Measurements from ENCODE around the gene APOBR.
"Not testable (repeated sequence)": the region's sequence is repeated elsewhere in the genome, so short reads cannot be mapped to it uniquely, and the experiment has no call there.

APOBR gene

DNA sequence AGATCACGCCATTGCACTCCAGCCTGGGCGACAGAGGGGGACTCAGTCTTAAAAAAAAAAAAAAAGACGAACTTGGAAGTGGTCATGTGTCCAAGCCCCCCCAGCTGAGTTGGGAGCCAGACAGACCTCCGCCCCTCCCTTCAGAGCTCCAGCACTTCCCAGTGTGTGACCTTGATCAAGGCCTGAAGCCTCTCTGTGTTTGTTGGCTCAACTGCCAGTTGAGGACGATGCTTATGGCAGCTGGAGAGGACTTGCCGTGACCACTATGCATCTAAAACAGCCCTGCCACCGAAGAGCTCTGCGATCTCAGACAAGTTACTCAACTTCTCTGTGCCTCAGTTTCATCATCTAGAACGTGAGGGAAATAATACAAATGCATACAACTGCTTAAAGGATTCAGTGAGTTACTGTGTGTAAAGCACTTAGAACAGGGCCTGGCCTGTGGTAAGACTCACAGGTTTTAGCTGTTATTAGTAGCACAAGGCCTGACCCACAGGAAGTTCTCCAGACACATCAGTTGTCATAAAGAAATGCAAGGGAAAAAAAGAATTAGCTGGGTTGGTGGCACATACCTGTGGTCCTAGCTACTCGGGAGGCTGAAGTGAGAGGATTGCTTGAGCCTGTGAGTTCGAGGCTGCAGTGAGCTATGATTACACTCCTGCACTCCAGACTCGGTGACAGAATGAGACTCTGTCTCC is 19.2 kb downstream of the APOBR start:
- H3K36me3 ChIP-seq (ENCODE audit: insufficient read depth, low read length) = no peaks in the 10 kb centered on the region
- no peak overlapping the region for H3K4me3 ChIP-seq (ENCODE audit: low read depth, low read length)
- H3K27me3 ChIP-seq (ENCODE audit: insufficient read depth, low read length) = no peaks in the 10 kb centered on the region
- no peaks in the 10 kb centered on the region for H3K4me1 ChIP-seq (ENCODE audit: control insufficient read depth, insufficient read depth, low read length, unreplicated experiment)
- H3K79me2 ChIP-seq (ENCODE audit: control insufficient read depth, insufficient read depth, low read length, unreplicated experiment) = no peaks in the 10 kb centered on the region
- H2AFZ ChIP-seq (ENCODE audit: low read length, unreplicated experiment) = no peak overlapping the region
- no peak overlapping the region for H3K27ac ChIP-seq (ENCODE audit: low read depth, low read length)

DNA sequence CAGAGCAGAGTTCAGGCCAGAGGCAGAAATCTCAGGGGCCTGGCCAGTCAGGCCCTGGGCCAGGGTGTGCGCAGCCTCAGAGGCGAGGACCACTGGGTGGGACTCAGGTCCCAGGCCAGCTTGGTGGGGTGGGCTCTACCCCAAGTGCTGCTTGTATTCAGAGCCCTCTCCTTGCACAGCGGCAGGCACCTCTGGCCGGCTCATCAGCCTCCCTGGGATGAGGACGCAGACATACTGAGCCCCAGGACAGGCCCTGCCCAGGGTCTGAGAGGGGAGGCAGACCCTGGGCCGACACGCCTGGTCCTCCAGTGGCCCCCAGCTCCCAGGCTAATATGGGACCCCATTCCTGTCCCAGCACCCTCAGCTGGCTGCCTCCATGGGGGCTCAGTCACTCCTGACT is 19.8 kb downstream of the APOBR start:
- H3K27ac ChIP-seq (ENCODE audit: low read depth, low read length) = no peak overlapping the region
- no peaks in the 10 kb centered on the region for H3K4me1 ChIP-seq (ENCODE audit: control insufficient read depth, insufficient read depth, low read length, unreplicated experiment)
- no peaks in the 10 kb centered on the region for H3K79me2 ChIP-seq (ENCODE audit: control insufficient read depth, insufficient read depth, low read length, unreplicated experiment)
- no peak overlapping the region for H3K4me3 ChIP-seq (ENCODE audit: low read depth, low read length)
- no peaks in the 10 kb centered on the region for H3K36me3 ChIP-seq (ENCODE audit: insufficient read depth, low read length)
- H2AFZ ChIP-seq (ENCODE audit: low read length, unreplicated experiment) = no peak overlapping the region
- no peaks in the 10 kb centered on the region for H3K27me3 ChIP-seq (ENCODE audit: insufficient read depth, low read length)

DNA sequence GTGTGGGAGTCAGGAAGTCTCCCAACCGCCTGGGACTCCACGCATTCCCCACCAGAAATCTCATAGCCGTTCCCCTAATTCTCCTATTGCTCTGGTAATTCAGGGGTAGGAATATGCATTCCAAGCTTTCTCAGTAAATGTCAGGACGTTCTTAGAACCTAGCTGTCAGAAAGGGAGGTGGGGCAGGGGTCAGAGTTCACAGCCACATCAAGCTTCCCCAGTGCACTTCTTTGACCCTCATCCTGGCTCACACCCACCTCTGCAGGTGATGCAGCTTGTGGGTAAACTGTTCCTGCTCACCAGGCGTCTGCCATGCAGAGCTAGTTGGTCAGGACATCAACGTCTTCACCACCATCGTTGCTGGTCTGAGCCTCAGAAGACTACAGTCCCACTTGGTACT is 26.2 kb downstream of the APOBR start:
- no peaks in the 10 kb centered on the region for H3K36me3 ChIP-seq (ENCODE audit: insufficient read depth, low read length)
- no peak overlapping the region for H3K4me3 ChIP-seq (ENCODE audit: low read depth, low read length)
- H2AFZ ChIP-seq (ENCODE audit: low read length, unreplicated experiment) = no peak overlapping the region
- H3K79me2 ChIP-seq (ENCODE audit: control insufficient read depth, insufficient read depth, low read length, unreplicated experiment) = no peaks in the 10 kb centered on the region
- H3K27me3 ChIP-seq (ENCODE audit: insufficient read depth, low read length) = no peaks in the 10 kb centered on the region
- H3K27ac ChIP-seq (ENCODE audit: low read depth, low read length) = no peak overlapping the region
- no peaks in the 10 kb centered on the region for H3K4me1 ChIP-seq (ENCODE audit: control insufficient read depth, insufficient read depth, low read length, unreplicated experiment)

DNA sequence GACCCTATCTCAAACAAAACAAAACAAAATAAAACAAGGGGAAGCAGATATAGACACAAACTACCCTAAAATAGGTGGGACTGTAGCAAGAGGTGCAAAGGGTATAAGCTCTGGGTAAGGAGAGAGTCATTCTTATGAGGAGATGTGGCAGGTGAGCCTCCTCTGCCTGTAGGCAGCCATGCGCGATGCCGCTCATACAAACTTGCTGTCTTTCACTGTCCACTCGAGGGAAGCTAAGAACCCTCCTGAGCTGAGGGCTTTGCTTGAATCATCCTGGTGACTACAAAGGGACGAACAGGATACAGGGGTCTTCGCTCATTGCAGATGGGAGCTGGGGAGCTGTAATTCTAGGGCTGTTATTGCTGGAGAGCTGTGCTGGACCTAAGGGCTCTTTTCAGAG is 27.0 kb downstream of the APOBR start:
- H3K27ac ChIP-seq (ENCODE audit: low read depth, low read length) = no peak overlapping the region
- H3K27me3 ChIP-seq (ENCODE audit: insufficient read depth, low read length) = no peaks in the 10 kb centered on the region
- H3K36me3 ChIP-seq (ENCODE audit: insufficient read depth, low read length) = no peaks in the 10 kb centered on the region
- H3K79me2 ChIP-seq (ENCODE audit: control insufficient read depth, insufficient read depth, low read length, unreplicated experiment) = no peaks in the 10 kb centered on the region
- H3K4me1 ChIP-seq (ENCODE audit: control insufficient read depth, insufficient read depth, low read length, unreplicated experiment) = no peaks in the 10 kb centered on the region
- H3K4me3 ChIP-seq (ENCODE audit: low read depth, low read length) = no peak overlapping the region
- H2AFZ ChIP-seq (ENCODE audit: low read length, unreplicated experiment) = no peak overlapping the region

DNA sequence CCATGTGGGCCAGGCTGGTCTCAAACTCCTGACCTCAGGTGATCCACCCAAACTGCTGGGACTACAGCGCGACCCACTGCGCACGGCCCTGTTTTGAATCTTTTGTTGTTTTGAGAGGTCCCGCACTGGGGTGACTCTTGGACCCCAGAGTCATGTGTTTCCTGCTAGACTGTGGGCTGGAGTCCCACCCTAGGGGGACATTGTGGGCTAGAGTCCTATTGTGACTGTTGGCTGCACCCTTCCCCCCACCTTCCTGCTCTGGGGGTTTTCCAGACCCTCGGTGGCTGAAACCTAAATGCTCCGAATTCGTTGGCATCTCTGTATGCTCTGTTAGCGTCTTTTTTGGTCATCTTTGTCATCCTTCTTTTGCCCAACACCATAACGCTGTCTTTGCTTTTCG is 28.3 kb downstream of the APOBR start:
- Histone ChIP-seq H3K4me1 (ENCODE audit: control insufficient read depth, insufficient read depth, low read length, unreplicated experiment) (no peaks in the 10 kb centered on the region), H3K36me3 (ENCODE audit: insufficient read depth, low read length) (no peaks in the 10 kb centered on the region), H2AFZ (ENCODE audit: low read length, unreplicated experiment) (no peak overlapping the region), H3K4me3 (ENCODE audit: low read depth, low read length) (no peak overlapping the region), H3K27ac (ENCODE audit: low read depth, low read length) (no peak overlapping the region), H3K79me2 (ENCODE audit: control insufficient read depth, insufficient read depth, low read length, unreplicated experiment) (no peaks in the 10 kb centered on the region), H3K27me3 (ENCODE audit: insufficient read depth, low read length) (no peaks in the 10 kb centered on the region)

DNA sequence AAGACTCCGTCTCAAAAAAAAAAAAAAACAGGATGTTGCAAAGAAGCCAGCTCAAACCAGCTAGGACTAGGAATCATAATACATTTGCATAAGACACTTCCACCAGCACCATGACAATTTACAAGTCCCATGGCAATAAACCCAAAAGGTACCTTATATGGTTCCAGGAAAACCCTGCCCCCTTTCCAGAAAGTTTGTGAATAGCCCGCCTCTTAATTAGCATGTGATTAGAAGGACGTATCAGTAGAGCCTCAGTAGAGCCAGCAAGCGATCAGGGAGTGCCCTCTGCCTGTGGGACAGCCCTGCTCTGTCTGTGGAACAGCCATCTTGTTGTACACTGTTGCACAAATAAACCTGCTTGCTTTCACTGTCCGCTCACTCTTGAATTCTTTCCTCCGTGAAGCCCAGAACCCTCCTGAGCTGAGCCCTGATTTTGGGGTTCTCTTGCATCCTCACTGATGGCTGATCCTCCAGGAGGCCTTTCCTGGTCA is 30.3 kb downstream of the APOBR start:
- H3K4me1 ChIP-seq (ENCODE audit: control insufficient read depth, insufficient read depth, low read length, unreplicated experiment) = no peaks in the 10 kb centered on the region
- no peak overlapping the region for H3K27ac ChIP-seq (ENCODE audit: low read depth, low read length)
- H3K36me3 ChIP-seq (ENCODE audit: insufficient read depth, low read length) = no peaks in the 10 kb centered on the region

DNA sequence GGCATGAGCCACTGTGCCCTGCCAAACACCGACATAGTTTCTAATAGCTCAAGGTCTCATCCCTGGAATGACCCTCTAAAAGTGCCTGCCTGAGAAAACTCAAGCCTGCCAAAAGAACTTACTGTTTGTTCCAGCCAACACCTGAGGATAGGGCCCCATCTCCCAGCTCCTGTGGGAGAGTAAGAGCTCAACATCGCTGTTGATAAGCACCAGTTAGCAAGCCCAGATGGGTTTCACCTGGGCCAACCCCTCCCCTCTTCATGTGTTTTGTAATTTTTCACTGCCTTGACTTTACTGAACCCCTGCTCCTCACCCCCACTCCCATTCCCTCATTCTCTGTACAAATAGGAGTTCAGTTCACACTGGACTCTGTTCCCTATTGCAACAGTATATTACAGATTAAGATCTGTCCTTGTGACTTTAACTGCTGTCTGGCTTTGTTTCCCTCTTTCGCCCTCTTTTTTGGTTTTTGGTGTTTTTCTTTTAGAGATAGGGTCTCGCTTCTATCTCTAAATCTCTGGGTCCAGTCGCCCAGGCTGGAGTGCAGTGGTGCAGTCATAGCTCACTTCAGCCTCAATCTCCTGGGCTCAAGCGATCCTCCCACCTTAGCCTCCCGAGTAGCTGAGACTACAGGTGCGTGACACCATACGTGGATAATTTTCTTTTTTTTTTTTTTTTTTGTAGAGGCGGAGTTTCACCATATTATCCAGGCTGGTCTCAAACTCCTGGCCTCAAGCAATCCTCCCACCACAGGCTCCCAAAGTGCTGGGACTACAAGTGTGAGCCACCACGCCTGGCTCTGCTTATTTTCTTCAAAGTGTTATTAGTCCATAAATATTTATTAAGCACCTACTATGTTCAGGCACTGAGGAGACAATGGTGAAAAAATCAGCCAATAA is 32.0 kb downstream of the APOBR start:
- no peaks in the 10 kb centered on the region for H3K36me3 ChIP-seq (ENCODE audit: insufficient read depth, low read length)
- H3K4me1 ChIP-seq (ENCODE audit: control insufficient read depth, insufficient read depth, low read length, unreplicated experiment) = no peaks in the 10 kb centered on the region
- H2AFZ ChIP-seq (ENCODE audit: low read length, unreplicated experiment) = no peak overlapping the region
- H3K27me3 ChIP-seq (ENCODE audit: insufficient read depth, low read length) = no peaks in the 10 kb centered on the region
- no peak overlapping the region for H3K27ac ChIP-seq (ENCODE audit: low read depth, low read length)
- H3K4me3 ChIP-seq (ENCODE audit: low read depth, low read length) = no peak overlapping the region
- H3K79me2 ChIP-seq (ENCODE audit: control insufficient read depth, insufficient read depth, low read length, unreplicated experiment) = no peaks in the 10 kb centered on the region

More for the DNA sequence above, 30.3 kb downstream of the APOBR start:
- no peaks in the 10 kb centered on the region for H3K79me2 ChIP-seq (ENCODE audit: control insufficient read depth, insufficient read depth, low read length, unreplicated experiment)
- no peak overlapping the region for H3K4me3 ChIP-seq (ENCODE audit: low read depth, low read length)
- no peaks in the 10 kb centered on the region for H3K27me3 ChIP-seq (ENCODE audit: insufficient read depth, low read length)
- H2AFZ ChIP-seq (ENCODE audit: low read length, unreplicated experiment) = no peak overlapping the region

DNA sequence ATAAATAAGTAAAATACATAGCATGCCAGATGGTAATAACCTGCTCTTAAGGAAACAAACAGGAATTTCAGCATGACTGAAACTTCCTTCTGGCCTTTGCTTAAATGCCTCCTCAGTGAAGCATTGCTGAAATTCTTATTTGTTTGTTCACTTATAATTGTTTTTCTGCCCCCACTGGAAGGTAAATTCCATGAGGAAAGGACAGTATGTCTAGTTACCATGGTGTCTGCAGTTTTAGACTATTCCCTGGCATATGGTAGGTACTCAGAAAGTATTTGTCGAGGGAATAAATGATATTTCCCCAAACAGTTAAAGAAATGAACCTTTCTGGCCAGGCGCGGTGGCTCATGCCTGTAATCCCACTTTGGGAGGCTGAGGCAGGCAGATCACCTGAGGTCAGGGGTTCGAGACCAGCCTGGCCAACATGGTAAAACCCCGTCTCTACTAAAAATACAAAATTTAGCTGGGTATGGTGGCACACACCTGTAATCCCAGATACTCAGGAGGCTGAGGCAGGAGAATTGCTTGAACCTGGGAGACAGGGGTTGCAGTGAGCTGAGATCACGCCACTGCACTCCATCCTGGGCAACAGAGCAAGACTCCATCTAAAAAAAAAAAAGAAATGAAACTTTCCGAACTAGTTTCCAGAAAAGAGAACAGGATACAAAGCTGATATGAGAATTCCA is 32.8 kb downstream of the APOBR start:
- H3K4me1 ChIP-seq (ENCODE audit: control insufficient read depth, insufficient read depth, low read length, unreplicated experiment); H3K4me3 ChIP-seq (ENCODE audit: low read depth, low read length); H2AFZ ChIP-seq (ENCODE audit: low read length, unreplicated experiment); H3K79me2 ChIP-seq (ENCODE audit: control insufficient read depth, insufficient read depth, low read length, unreplicated experiment); H3K27me3 ChIP-seq (ENCODE audit: insufficient read depth, low read length); H3K27ac ChIP-seq (ENCODE audit: low read depth, low read length); H3K36me3 ChIP-seq (ENCODE audit: insufficient read depth, low read length): not testable (repeated sequence)

DNA sequence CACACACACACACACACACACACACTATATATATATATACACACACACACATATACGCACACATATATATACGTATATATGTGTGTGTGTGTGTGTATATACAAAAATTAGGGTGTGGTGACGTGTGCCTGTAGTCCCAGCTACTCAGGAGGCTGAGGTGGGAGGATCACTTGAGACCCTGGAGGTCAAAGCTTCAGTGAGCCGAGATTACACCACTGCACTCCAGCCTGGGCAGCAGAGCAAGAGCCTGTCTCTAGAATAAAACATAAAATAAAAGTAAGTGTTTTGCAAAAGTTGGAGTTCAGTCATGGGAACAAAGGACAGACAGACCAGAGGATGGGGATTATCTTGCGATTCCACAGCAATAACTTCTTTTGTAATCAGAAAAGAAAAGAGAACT is 33.5 kb downstream of the APOBR start:
- Histone ChIP-seq H2AFZ (ENCODE audit: low read length, unreplicated experiment) (no peak overlapping the region), H3K36me3 (ENCODE audit: insufficient read depth, low read length) (no peaks in the 10 kb centered on the region), H3K4me3 (ENCODE audit: low read depth, low read length) (no peak overlapping the region), H3K79me2 (ENCODE audit: control insufficient read depth, insufficient read depth, low read length, unreplicated experiment) (no peaks in the 10 kb centered on the region), H3K4me1 (ENCODE audit: control insufficient read depth, insufficient read depth, low read length, unreplicated experiment) (no peaks in the 10 kb centered on the region), H3K27ac (ENCODE audit: low read depth, low read length) (no peak overlapping the region), H3K27me3 (ENCODE audit: insufficient read depth, low read length) (no peaks in the 10 kb centered on the region)

DNA sequence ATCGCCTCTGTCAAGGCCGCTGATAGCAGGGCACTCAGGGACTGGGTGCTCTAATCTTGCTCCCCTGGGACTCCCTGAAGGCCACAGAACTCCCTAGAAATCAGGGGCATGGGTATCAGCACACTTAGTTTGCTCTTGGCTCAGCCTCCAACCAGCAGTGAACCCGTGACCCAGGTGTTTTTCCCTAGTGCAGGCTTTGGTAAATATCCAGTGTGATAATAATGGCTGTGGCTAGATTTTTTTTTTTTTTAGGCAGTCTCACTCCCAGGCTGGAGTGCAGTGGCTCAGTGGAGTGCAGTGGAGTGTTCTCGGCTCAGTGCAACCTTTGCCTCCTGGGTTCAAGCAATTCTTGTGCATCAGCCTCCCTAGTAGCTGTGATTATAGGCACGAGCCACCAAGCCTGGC is 34.0 kb downstream of the APOBR start:
- no peak overlapping the region for H3K27ac ChIP-seq (ENCODE audit: low read depth, low read length)
- H3K36me3 ChIP-seq (ENCODE audit: insufficient read depth, low read length) = no peaks in the 10 kb centered on the region
- H3K4me1 ChIP-seq (ENCODE audit: control insufficient read depth, insufficient read depth, low read length, unreplicated experiment) = no peaks in the 10 kb centered on the region
- H3K27me3 ChIP-seq (ENCODE audit: insufficient read depth, low read length) = no peaks in the 10 kb centered on the region
- H2AFZ ChIP-seq (ENCODE audit: low read length, unreplicated experiment) = no peak overlapping the region
- no peaks in the 10 kb centered on the region for H3K79me2 ChIP-seq (ENCODE audit: control insufficient read depth, insufficient read depth, low read length, unreplicated experiment)
- H3K4me3 ChIP-seq (ENCODE audit: low read depth, low read length) = no peak overlapping the region
